Activated naive CD8-positive, alpha-beta T cell treated with anti-CD3 and anti-CD28 coated beads, Interleukin-2, amount 50 U/mL, for 24 hours (primary cell): Measurements from ENCODE around the gene PLA1A.
A peak's percentile ranks its signal among the peaks of the same experiment; 100 is the strongest.
"Not testable (repeated sequence)": the region's sequence is repeated elsewhere in the genome, so short reads cannot be mapped to it uniquely, and the experiment has no call there.

ENCODE experiments used
- ATAC-seq: fragments of 150-1000 bp; cut with Tn5 transposase; one replicate; pipeline ENCODE4 v1.10.0; 2021
- DNase-seq: peaks from one replicate; pipeline ENCODE4 v3.0.0; 2021
- H3K27ac Mint-ChIP-seq: one replicate; pipeline ENCODE4 v1.8.0; 2021; ENCODE audit warnings: mild to moderate bottlenecking, mixed read lengths
- H3K27me3 Mint-ChIP-seq: one replicate; pipeline ENCODE4 v1.8.0; 2021; ENCODE audit warnings: mixed read lengths
- H3K36me3 Mint-ChIP-seq: one replicate; pipeline ENCODE4 v1.8.0; 2021; ENCODE audit warnings: low read depth, mixed read lengths
- H3K4me1 Mint-ChIP-seq: one replicate; pipeline ENCODE4 v1.8.0; 2021; ENCODE audit warnings: mixed read lengths
- H3K4me3 Mint-ChIP-seq: one replicate; pipeline ENCODE4 v1.8.0; 2021; ENCODE audit warnings: mild to moderate bottlenecking, moderate library complexity, mixed read lengths
- H3K9me3 Mint-ChIP-seq: one replicate; pipeline ENCODE4 v1.8.0; 2021; ENCODE audit warnings: mixed read lengths

Gene PLA1A

DNA sequence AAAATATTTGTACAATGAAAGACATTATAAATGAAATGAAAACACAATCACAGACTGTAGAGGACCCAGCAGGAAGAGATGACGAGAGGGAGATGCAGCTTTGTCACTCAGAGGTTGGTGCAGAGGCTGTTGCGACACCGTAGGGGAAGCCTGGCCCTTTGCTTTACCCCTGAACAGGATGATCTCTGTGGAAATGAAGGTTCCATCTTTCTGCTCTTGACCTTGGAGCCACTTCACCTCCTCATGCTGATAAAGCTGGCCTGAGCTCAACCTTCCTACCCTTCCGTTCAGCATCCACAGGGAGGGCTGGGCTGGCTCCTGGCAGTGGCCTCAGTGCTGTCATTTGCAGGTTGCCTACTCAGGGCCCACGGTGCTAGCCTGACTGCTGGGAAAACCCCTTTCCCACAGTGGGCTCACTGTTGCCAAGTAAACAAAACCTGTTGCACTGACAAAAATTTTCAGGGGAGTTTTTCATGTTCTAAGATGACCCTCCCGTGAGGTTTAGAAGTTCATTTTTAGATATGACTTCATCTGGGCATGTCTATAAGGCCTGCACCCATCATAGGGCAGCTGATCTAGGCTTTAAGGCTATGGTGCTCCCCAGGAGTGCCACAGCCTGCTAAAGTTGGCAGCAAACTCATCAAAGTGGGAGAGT lies 35.3 kb upstream of the PLA1A start:
- peak; percentile 90 for ATAC-seq
- peaks cover 8% of the 10 kb centered on the region for H3K36me3 Mint-ChIP-seq
- H3K4me3 Mint-ChIP-seq, result peak overlapping the region; percentile 67
- peaks cover 46% of the 10 kb centered on the region for H3K4me1 Mint-ChIP-seq
- H3K27me3 Mint-ChIP-seq, result peaks cover 8% of the 10 kb centered on the region
- no peaks in the 10 kb centered on the region for H3K9me3 Mint-ChIP-seq
- peak overlapping the region; percentile 92 for H3K27ac Mint-ChIP-seq
- peak; percentile 55 for DNase-seq

- ATAC-seq, H3K4me3 Mint-ChIP-seq, DNase-seq, H3K36me3 Mint-ChIP-seq, H3K27me3 Mint-ChIP-seq, H3K9me3 Mint-ChIP-seq, H3K27ac Mint-ChIP-seq: not testable (repeated sequence)
- H3K4me1 Mint-ChIP-seq, result peaks cover 39% of the 10 kb centered on the region
Observed at GRCh38 chr3:119563334-119563733, 34.4 kb upstream of the PLA1A start.

GRCh38 chr3:119569156-119569555 lies 28.5 kb upstream of the PLA1A start:
- ATAC-seq (no peak), DNase-seq (no peak)
- Mint-ChIP-seq H3K36me3 (peaks cover 1% of the 10 kb centered on the region), H3K4me1 (peaks cover 7% of the 10 kb centered on the region), H3K27me3 (peaks cover 17% of the 10 kb centered on the region), H3K27ac (no peak overlapping the region), H3K4me3 (no peak overlapping the region), H3K9me3 (no peaks in the 10 kb centered on the region)

DNA sequence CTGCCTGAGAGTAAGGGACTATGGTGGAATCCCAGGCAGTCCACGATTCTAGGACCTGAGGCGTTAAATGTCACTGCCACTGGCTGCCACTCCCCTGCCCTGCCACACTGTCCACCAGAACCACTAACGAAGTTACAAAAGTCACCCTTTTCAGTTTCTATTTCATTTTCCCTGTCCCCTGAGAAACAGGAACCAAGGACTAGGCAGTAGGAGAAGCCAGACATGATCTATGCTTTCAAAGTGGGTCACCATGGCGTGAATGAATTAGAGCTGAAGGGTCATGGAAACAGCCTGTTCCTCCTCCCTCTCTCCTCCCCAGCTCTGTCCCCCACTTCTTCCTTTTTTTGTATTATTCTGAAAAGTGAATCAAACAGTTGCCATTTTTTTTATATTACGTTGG lies 27.5 kb upstream of the PLA1A start:
- peak; percentile 43 for ATAC-seq
- Mint-ChIP-seq H3K4me1 (peaks cover 7% of the 10 kb centered on the region), H3K9me3 (no peaks in the 10 kb centered on the region), H3K36me3 (peaks cover 1% of the 10 kb centered on the region), H3K27ac (no peak overlapping the region), H3K27me3 (peaks cover 17% of the 10 kb centered on the region), H3K4me3 (no peak overlapping the region)
- DNase-seq, result no peak

DNA sequence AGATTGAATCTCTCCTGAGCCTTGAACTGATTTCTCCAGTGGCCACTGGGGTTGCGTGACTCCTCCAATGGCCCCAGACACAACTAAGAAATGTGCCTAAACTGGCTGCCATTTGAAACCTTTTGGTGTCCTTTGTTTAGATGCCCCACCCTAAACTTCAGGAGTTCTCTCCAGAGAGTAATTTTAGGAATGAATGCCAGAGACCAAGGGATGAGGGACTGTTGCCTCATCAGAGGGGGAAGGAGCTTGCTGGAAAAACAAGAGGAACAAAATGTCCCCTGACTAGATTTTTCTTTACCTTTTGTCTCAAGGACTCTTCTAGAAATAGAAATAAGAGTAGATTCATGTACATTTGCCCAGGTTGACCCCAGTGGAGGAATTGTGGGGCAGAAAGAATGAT lies 26.5 kb upstream of the PLA1A start:
- H3K27ac Mint-ChIP-seq, result no peak overlapping the region
- H3K4me1 Mint-ChIP-seq, result peaks cover 7% of the 10 kb centered on the region
- H3K27me3 Mint-ChIP-seq, result peaks cover 17% of the 10 kb centered on the region
- peaks cover 1% of the 10 kb centered on the region for H3K36me3 Mint-ChIP-seq
- ATAC-seq (no peak), DNase-seq (no peak)
- H3K9me3 Mint-ChIP-seq, result no peaks in the 10 kb centered on the region
- no peak overlapping the region for H3K4me3 Mint-ChIP-seq

DNA sequence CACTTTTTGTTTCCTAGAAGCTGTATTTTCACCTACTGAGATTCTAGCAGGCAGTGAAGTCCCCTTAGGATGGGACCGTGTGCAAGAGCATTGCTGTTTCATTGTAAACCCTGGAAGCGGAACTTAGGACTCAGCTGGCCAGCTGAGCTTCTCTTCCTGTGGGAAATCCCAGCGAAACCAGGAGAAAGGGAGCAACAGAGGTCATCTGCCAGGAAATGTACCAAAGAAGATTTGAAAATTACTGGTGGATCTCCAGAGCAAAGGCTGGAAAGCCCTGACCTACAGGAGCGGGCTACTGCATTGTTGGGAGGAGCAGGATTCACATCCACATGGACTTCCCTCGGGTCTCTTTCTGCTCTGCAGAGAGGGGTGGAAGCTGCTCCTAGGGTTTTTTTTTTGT lies 26.0 kb upstream of the PLA1A start:
- ATAC-seq (no peak), DNase-seq (no peak)
- peaks cover 7% of the 10 kb centered on the region for H3K4me1 Mint-ChIP-seq
- no peak overlapping the region for H3K27ac Mint-ChIP-seq
- H3K36me3 Mint-ChIP-seq, result peaks cover 1% of the 10 kb centered on the region
- H3K9me3 Mint-ChIP-seq, result no peaks in the 10 kb centered on the region
- no peak overlapping the region for H3K4me3 Mint-ChIP-seq
- peaks cover 15% of the 10 kb centered on the region for H3K27me3 Mint-ChIP-seq

DNA sequence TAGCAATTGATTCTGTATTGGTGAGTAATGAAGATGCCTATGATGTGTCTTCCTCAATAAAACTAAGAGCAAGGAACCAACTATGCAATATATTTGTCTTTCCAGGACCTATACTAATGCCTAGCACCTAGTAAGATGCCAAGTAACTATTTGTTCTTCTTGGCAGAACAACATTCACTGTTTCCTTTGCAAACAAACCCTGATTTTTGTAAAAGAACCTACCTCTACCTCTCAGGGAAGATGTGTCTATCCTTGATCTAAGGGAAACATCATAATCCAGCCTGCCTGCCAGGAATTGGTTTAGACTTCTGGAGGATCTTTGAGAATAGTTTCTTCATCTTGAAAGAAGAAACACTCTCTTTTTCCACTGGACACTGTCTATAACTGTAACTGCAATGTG lies 22.2 kb upstream of the PLA1A start:
- Mint-ChIP-seq H3K36me3 (no peaks in the 10 kb centered on the region), H3K4me1 (peaks cover 14% of the 10 kb centered on the region), H3K9me3 (no peaks in the 10 kb centered on the region), H3K27ac (no peak overlapping the region), H3K4me3 (no peak overlapping the region), H3K27me3 (peaks cover 5% of the 10 kb centered on the region)
- DNase-seq (no peak), ATAC-seq (no peak)

DNA sequence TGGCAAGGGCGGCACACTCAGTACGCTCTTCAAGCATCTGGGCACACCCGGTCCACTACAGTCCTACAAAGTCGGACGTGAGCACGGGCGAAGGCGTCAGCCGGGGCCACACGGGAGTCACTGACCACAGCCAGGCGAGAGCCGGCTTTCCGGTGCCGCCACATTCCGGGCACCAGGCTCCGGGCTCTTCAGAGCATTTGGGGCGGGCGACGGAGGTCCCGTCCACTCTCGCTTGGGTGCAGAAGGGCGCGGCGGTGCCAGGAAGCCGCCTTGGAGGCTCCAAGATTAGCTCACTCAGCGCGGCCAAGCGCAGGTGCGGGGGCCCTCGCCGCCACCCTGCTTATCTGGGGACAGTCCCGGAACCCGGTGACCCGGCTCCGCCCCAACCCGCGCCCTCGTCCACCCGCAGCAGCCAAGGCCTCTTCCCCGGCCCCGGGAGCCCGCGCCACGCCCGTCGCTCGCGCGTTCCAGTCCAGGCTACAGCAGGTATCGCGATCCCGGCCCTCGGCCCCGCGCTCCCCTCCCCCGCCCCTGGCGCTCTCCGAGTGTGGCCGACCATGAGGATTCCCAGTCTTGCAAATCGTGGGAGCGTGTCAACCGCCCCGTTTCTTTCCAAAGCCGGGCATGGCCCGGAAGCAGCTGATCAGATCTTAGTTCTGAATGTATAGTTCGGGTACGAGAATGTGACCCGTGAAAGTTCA lies 18.2 kb upstream of the PLA1A start, which contains the start of gene ADPRH:
Gene ADPRH, plus strand, starts transcription at position 127 of the 701 bp plus-strand sequence. CDS start 2,678 bp downstream, outside the sequence.
- peaks cover 4% of the 10 kb centered on the region for H3K36me3 Mint-ChIP-seq
- H3K27me3 Mint-ChIP-seq, result peaks cover 6% of the 10 kb centered on the region
- peak within 1 kb of the TSS; percentile 84 for H3K4me3 Mint-ChIP-seq
- peaks cover 26% of the 10 kb centered on the region for H3K4me1 Mint-ChIP-seq
- H3K9me3 Mint-ChIP-seq, result no peaks in the 10 kb centered on the region
- H3K27ac Mint-ChIP-seq, result peak within 1 kb of the TSS; percentile 92
- ATAC-seq, result peak; percentile 72
- DNase-seq, result peak; percentile 72

DNA sequence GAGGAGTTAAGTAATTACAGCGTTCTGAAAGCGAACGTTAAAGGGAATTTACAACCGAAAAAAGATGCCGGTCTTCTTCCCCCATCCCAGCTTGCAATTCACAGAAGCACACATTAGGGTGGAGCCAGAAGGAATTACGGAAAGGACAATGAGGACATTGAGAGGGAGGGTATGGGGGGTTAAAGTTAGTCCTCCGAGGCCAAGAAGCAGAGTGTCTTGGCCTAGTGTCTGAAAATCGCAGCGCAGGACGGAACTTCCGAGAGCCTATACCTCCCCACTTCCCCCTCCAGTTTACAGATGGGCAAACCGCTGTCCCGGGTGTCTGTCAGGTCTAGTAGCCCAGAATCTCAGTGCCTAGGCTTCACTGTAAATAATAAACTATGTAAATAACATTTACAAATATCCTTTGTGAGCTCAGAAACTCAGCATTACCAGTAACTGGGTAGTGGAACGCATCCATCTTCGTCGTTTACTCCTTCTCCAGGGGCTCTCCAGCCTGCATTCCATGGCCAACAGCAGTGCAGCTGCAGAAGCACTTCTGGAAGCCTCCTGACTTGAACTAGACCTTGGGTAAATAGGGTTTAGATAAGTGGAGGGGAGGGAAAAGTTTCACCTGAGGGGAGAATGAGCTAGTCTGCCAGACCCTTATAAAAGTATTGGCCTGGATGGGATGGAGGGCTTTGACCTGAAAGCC lies 17.5 kb upstream of the PLA1A start:
- peak overlapping the region; percentile 92 for H3K27ac Mint-ChIP-seq
- H3K27me3 Mint-ChIP-seq, result peaks cover 6% of the 10 kb centered on the region
- no peaks in the 10 kb centered on the region for H3K9me3 Mint-ChIP-seq
- DNase-seq, result peak; percentile 24
- peak overlapping the region; percentile 84 for H3K4me3 Mint-ChIP-seq
- peaks cover 4% of the 10 kb centered on the region for H3K36me3 Mint-ChIP-seq
- ATAC-seq, result peak; percentile 21
- H3K4me1 Mint-ChIP-seq, result peaks cover 26% of the 10 kb centered on the region

- peaks cover 6% of the 10 kb centered on the region for H3K27me3 Mint-ChIP-seq
- H3K27ac Mint-ChIP-seq, result peak overlapping the region; percentile 60
- H3K4me1 Mint-ChIP-seq, result peaks cover 32% of the 10 kb centered on the region
- DNase-seq (peak; percentile 38), ATAC-seq (peak; percentile 81)
- H3K4me3 Mint-ChIP-seq, result no peak overlapping the region
- H3K9me3 Mint-ChIP-seq, result no peaks in the 10 kb centered on the region
- peaks cover 4% of the 10 kb centered on the region for H3K36me3 Mint-ChIP-seq
Observed at GRCh38 chr3:119582178-119582577, 15.5 kb upstream of the PLA1A start.

DNA sequence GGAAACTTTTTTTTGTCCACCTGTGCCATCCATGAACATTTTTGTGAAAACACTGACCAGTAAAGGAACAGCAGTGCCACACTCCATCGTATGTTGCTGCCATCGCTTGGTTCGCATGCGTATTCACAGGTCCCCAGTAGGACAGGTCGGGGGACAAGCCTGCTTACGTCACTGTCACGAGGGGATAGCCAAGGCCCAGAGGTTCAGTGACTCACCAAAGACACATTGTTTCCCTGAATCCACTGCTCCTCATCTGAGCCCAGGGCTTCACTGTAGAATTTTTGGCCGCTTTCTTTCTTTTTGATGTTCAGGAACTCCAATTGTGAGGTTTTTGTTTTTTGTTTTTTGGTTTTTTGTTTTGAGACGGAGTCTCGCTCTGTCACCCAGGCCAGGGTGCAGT lies 12.5 kb upstream of the PLA1A start:
- H3K36me3 Mint-ChIP-seq, result peaks cover 8% of the 10 kb centered on the region
- H3K4me1 Mint-ChIP-seq, result peaks cover 51% of the 10 kb centered on the region
- no peak overlapping the region for H3K4me3 Mint-ChIP-seq
- no peak for ATAC-seq
- H3K9me3 Mint-ChIP-seq, result peaks cover 4% of the 10 kb centered on the region
- DNase-seq, result no peak
- H3K27ac Mint-ChIP-seq, result no peak overlapping the region
- H3K27me3 Mint-ChIP-seq, result peaks cover 5% of the 10 kb centered on the region

GRCh38 chr3:119585856-119586570 lies 11.7 kb upstream of the PLA1A start:
- Mint-ChIP-seq H3K27me3 (peaks cover 5% of the 10 kb centered on the region), H3K27ac (no peak overlapping the region), H3K9me3 (peaks cover 5% of the 10 kb centered on the region), H3K4me1 (peaks cover 47% of the 10 kb centered on the region), H3K4me3 (no peak overlapping the region), H3K36me3 (peaks cover 9% of the 10 kb centered on the region)
- no peak for DNase-seq
- no peak for ATAC-seq

DNA sequence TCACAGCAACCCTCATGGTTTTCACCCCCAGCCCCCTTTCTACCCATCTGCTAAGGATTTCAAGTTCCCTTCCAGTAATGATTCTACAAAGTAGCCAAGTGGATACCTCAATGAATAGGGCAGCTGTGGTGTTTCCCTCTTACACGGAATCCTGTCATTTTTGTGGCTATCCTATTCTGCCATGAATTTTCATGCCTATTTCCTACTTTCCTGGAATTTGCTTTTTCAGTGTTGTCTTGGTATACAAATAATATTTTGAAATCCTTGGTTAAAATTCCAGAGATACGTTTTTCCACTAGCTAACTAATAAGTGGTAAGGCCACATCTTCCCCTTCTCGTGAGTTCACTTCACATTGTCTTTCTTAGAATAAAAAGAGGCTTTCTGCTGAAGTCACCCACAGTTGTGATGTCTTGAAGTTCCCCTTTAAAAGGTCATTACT lies 10.9 kb upstream of the PLA1A start:
- no peak for DNase-seq
- Mint-ChIP-seq H3K4me3 (no peak overlapping the region), H3K9me3 (peaks cover 5% of the 10 kb centered on the region), H3K4me1 (peaks cover 47% of the 10 kb centered on the region), H3K36me3 (peaks cover 9% of the 10 kb centered on the region), H3K27ac (peak overlapping the region; percentile 59), H3K27me3 (peaks cover 3% of the 10 kb centered on the region)
- no peak for ATAC-seq

DNA sequence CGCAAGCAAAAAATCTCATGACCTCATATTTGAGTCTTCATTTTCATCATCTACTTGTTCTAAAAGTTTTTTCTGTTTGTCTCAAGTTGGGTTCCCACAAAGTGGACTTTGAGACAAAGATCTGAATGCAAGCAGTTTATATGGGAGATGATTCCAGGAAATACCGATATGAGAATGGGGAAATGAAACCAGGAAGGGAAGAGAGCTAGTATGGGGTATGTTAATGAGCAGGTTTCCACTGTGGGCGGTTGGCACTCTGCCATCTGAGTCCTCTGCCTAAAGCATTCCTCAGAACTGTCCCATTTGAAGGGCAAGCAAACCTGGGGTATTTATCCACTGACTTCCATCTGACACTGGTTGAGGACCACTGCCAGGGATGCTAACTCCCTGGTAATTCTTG lies 9.6 kb upstream of the PLA1A start:
- Mint-ChIP-seq H3K27ac (peak overlapping the region; percentile 45), H3K27me3 (peaks cover 2% of the 10 kb centered on the region), H3K4me3 (no peak overlapping the region), H3K9me3 (peaks cover 5% of the 10 kb centered on the region), H3K4me1 (peaks cover 39% of the 10 kb centered on the region), H3K36me3 (peaks cover 5% of the 10 kb centered on the region)
- DNase-seq, result peak; percentile 63
- ATAC-seq, result peak; percentile 17
